Measurements from ENCODE around the gene PARP2.
"Not testable (repeated sequence)": the region's sequence is repeated elsewhere in the genome, so short reads cannot be mapped to it uniquely, and the experiment has no call there.

PARP2 gene, protein sequence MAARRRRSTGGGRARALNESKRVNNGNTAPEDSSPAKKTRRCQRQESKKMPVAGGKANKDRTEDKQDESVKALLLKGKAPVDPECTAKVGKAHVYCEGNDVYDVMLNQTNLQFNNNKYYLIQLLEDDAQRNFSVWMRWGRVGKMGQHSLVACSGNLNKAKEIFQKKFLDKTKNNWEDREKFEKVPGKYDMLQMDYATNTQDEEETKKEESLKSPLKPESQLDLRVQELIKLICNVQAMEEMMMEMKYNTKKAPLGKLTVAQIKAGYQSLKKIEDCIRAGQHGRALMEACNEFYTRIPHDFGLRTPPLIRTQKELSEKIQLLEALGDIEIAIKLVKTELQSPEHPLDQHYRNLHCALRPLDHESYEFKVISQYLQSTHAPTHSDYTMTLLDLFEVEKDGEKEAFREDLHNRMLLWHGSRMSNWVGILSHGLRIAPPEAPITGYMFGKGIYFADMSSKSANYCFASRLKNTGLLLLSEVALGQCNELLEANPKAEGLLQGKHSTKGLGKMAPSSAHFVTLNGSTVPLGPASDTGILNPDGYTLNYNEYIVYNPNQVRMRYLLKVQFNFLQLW

DNA sequence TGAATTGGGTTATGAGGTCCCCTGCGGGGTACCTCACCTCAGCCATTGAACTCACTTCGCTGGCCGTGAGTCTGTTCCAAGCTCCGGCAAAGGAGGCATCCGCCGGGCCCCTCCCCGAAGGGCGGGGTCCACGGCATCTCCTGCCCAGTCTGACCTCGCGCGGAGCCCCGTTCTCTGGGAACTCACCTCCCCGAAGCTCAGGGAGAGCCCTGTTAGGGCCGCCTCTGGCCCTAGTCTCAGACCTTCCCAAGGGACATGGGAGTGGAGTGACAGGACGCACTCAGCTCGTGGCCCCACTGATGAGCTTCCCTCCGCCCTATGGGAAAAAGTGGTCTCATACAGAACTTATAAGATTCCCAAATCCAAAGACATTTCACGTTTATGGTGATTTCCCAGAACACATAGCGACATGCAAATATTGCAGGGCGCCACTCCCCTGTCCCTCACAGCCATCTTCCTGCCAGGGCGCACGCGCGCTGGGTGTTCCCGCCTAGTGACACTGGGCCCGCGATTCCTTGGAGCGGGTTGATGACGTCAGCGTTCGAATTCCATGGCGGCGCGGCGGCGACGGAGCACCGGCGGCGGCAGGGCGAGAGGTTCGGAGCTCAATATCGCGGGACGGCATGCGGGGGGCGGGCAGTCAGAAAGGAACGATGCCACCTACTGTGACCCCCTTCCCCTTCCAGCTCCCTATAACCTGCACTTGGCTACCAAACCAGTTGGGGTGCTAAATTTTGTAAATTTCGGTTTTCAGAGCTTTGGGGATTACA, at the start of gene PARP2:
Gene PARP2, plus strand, starts transcription at position 544 of the 770 bp plus-strand sequence. Its CDS starts 7 bp downstream, at position 551.
- DNase-seq, result peak; percentile 84 to 86

DNA sequence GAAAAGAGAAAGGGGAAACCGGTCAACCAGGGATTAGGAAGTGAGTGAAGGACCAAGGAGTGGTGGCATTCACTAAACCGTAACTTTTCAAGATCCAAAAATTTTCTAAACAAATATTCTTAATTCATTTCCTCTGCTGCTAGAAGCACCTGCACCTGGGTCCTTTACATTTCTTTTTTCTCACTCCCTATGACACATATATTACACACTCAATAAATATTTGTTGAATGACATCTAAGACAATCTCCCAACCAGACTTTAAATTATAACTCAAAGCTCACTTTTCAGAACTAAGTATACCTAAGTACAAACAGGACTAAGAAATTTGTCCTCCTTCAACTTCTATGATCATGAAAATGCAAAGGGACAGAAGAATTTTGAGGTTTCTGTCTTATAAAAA, 48.8 kb upstream of the PARP2 start:
- DNase-seq, result no peak

DNA sequence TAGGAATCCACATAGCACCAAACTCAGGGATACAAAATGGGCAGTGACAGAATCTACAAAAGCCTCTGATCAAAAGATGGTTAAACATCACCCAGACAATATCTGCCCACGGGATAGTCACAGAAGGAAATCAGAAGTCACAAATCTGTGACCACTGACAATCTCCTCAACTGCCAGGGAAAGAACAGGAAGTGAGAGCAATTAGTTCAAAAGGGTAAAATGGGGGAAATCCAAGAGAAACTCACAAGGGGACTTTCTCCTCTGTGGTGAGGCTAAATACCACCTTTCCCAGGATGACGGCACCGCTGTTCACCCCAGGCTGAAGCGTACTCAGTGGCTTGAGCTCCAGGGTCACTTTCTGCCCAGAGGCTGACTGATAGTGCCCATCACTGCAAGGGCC, 48.4 kb upstream of the PARP2 start:
- no peak for DNase-seq

DNA sequence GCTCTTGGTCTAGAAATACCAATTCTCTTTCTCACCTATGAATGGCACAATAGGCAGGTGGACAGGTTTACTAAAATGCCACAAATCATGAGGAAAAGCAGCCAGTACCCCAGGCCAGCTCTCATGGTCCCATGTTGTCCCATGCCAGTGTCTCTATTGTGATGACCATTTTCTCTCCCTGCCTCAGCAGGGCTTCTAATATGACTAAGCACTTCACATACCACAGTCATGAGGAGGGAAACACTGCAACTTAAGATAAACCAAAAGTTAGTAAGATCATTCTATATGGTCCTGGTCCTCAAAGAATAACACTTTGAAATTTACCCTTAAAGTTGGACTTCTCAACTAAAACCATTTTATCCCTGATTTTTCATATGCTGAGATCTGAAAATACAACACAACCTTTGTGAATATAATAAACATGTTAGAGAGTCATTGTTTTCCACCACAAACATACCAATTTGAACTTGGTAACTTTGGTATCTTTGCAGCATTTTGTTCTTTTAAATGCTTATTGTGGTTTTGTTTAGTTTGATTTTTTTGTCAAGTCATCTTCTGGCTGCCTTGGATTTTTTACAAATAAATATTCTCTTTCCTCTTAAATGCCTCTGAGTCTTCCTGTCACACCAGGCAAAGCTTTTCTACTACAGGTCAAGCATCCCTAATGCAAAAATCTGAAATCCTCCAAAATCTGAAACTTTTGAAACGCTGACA, 41.2 kb upstream of the PARP2 start:
- DNase-seq, result no peak

DNA sequence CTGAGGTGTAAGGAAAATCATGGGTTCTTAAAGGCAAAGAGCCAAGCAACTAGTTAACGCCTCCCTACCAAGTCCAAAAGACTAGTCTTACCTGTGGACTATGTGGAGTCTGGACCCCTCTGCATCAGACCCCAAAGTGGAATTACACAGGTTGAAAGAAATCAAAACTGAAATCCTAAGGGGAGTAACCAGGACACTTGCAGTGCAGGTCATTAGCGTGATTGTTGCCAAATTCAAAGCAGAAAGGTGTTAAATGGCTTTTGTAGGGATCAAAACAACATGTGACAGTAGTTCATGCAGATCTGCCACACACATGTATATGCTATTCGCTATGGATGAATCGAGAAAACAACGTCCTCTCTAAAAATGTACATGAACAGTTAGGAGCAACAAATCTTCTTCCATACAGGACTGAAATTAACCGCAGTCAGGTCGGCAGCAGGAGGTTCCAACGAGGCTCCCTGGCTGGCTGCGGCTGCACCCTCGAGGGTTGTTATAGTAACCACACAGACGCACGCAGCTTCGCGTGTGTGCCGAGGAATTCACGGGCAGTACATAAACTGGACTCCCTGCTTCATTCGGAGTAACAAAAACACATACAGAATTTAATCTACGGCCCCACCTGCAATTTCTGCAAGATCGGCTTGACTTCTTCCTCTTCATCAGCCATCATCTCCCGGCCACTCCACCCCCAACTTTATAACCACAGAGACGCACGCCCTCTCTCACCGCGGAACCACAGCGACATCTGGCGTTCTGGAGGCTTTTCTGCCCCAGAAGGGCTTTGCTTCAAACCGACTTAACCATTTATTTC, 38.0 kb upstream of the PARP2 start, which contains the start of gene TTC5:
Gene TTC5, minus strand, starts transcription at position 687 of the 814 bp plus-strand sequence. Its CDS starts 14 bp downstream, at position 673.
- DNase-seq, result peak; percentile 87 to 90

DNA sequence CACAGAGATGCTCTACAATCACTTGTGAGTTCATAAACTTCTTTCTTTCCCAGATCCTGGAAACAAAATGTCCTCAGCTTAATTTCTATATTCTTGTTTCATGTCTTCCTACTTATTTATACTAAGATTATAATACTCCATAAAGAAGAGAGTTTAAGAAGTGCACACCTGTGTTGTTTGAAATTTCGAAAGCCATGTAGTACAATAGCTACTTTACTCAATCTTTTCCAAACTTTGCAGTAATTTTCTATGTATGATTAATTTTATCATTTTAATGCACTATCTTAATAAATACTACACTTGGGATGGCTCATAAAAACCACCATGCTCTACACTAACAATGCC, 37.4 kb upstream of the PARP2 start:
- no peak for DNase-seq

DNA sequence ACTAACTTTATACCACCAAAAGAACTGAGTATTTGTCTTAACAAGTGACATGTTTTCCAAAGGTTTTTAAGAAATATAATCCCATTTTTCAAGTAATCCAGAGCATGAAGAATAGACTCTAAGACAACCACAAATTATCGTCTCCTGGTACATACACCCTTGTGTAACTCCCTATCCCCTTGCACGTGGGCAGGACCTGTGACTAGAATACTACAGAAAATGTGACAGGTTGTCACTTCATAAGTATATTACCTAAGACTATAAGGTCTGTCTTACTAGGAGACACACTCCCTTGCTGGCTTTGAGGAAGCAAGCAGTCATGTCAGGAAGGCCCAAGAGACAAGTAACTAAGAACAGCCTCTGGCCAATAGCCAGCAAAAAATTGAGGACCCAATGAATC, 29.4 kb upstream of the PARP2 start:
- no peak for DNase-seq

DNA sequence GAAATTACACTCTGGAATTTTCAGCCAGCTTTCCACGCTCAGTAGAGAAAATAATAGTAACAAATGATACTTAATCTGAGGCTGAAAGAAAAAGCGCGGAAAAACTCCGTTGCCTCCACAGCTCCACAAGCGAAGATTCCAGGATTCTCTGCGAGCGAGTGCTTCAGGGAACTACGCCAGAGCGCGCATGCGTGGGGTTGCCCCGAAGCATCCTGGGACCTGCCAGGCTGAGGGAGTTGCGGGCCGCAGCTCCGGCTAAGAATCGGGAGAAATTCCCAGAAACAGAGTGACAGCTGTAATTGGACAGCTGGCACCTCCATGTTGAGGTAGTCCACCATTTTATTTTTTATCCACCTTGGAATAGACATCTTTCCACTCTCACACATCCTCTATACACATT, 25.7 kb upstream of the PARP2 start:
- DNase-seq, result no peak

DNA sequence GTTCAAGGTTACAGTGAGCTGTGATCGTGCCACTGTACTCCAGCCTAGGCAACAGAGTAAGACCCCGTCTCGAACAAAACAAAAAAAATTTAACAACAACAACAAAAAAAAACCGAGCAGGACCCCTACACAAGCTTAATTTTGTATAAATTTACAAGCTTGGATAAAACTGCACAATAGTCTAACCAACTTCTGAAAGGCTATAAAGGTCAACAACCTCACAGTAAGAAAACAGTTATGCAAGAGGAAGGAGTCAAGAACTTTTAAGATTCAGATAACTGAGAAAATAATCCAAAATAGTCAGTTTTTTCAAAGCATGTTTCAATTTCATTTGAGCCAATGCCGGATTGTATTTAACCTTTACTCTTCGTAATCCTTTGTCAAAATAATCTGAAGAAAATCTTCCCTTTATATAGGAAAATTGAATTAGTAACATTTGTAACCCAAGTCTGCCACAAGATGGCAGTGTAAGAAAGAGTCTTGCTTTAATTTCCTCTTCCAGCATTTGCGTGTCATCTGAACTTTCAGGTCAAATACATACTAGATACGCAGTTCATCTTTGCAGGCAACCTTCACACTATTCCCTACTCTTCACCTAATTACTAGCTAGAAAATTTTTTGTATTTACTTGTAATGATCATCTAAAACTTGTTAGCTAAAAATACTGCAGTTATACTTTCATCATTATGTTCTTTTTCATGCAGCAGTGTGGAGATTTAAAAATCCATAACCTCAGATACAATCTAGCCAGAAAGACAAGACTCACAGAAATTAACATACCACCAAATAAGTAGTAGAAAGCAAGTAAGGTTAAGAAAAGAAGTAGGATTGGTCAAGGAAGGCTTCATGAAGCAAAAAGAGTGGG, 16.2 kb upstream of the PARP2 start:
- no peak for DNase-seq

DNA sequence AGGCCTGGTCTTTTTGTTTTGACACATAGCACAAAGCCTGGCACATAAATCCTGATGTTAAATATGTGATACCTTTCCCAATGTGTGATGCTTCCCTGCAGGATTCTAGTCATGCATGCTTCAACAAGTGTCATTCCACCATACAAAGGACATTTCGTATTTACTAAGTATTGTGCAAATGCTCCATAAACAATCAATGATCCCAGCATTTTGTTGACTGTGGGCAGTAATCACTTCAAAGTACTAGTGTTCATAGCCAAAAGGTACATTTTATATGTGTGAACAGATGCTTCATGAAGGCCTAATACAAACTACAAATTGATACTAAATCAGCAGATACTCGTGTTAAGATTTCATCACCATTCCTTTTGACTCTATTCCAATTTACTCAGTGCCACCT, 14.7 kb upstream of the PARP2 start:
- DNase-seq, result no peak

DNA sequence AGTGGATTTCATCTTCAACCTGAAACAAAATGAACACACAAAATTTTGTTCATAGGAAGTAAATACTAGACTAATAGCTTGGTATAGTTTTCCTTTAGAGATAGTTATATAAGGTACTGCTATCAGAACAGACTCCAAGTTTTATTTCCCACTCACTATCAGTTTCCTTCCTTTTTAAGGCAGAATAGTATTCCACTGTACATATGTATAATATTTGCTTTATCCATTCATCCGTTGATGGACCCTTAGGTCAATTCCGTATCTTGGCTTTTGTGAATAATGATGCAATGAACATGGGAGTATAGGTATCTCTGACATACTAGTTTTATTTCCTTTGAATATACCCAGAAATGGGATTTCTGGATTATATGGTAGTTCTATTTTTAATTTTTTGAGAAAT, 14.1 kb upstream of the PARP2 start:
- DNase-seq, result no peak

DNA sequence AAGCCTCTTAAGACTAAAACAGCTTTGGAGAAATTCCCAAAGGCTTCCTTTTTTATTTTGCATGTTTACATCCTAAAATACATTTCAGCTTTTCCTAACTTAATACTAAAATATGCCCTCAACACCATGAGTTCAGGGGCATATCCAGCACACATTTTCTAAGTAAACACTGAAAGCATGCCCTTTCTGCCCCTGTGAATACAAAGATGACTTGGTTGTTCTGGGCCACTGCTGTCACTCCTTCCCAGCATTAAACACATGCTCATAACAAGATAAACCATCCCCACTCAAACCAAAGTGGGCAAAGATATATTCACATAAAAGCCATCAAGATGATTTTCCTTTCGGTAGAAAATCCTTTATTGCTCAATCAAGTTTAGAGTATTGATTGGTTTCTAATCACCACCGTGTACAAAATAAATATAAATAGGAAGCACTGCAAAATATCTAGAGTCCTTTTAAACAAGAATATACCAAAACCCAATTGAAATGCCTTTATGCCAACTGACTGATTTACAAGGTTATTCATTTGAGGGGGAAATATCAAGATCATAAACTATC, 12.3 kb upstream of the PARP2 start:
- DNase-seq, result no peak

DNA sequence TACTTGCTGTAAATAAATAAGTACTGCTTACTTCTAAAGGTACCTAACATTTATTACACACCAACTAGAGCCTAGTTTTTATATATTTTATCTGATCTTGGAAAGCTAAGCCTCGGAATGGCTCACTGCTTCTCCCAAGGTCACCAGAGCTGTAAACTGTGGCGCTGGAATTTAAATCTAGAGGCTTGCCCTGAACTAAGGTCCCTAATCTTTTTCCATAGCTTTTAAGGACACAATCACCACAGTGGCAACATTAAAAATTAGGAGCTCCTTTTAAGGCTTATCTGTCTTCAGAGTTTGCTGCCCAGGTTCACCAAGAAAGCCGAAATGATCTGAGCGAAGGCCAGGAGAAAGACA, 11.0 kb upstream of the PARP2 start:
- no peak for DNase-seq

DNA sequence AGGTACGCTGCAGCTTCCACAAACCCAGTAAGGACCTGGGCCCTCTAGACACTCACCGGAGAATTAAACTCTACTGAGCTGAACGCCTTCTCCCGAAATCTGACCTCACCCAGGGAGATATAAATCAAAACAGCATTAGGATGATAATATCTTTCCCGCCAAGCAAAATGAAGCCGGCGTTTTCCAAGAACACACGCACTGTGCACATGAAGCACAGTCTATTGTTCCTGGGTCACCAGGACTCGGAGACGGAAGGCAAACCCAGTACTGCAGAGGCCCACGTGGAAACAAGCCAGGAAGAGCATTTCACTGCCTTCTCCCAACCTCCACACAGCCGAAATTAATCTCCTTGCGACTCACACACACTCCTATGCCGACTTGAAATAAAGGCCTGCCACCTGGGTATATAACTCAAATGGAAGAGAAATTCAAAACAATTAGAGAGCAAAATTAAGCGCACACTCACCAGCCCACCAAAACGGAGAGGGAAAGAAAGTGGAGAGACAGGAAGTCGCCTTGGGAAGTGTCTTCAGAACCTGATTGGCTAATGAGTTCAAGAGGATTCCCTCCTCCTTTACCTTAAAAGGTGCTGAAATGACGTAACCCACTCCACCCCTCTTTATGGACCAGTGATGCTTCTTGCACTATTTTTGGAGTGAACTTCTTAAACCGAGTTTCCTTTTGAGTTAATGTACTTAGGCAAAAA, 10.5 kb upstream of the PARP2 start, which contains the start of gene CCNB1IP1:
Gene CCNB1IP1, minus strand, starts transcription at position 492 of the 706 bp plus-strand sequence. CDS start 16,756 bp downstream, outside the sequence.
- peak; percentile 8 to 16 for DNase-seq

DNA sequence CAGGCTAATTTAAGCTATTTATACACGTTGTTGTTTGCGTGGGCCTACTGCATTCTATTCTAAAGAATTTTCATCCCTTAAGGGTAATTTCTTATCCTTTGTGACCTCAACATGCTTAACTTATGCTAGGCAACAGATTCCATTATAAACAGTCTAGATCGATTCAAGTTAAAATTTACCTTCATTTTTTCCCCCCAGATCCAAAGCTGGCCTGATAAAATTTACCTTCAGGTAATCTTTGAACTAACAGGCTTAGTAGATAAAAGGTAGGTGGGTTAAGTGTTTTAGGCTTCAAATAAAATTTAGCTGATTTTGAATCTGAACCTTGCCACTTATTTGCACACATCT, 10.0 kb upstream of the PARP2 start:
- DNase-seq, result no peak

DNA sequence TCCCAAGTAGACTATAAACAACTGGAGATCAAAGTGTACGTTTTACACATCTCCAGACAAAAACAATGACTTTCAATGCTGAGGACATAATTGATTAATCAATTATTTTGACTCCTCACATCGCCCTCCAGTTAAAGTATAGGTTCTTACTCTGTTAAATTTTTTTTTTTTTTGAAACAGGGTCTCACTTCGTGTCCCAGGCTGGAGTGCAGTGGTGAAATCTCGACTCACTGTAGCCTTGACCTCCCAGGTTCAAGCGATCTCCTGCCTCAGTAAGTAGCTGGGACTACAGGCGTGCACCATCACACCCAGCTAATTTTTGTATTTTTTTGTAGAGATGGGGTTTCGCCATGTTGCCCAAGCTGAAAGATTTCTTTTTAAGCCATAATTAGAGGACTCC, 9.4 kb upstream of the PARP2 start:
- DNase-seq, result no peak

DNA sequence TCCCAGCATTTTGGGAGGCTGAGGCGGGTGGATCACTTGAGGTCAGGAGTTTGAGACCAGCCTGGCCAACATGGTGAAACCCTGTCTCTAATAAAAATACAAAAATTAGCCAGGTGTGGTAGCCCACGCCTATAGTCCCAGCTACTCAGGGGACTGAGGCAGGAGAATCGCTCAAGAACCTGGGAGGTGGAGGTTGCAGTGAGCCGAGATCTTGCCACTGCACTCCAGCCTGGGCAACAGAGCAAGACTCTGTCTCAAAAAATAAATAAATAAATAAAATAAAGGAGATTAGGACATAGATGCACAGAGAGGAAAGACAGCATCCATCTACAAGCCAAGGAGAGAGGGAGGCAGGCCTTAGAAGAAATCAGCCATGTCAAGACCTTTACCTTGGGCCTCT, 2.4 kb upstream of the PARP2 start:
- not testable (repeated sequence) for DNase-seq

DNA sequence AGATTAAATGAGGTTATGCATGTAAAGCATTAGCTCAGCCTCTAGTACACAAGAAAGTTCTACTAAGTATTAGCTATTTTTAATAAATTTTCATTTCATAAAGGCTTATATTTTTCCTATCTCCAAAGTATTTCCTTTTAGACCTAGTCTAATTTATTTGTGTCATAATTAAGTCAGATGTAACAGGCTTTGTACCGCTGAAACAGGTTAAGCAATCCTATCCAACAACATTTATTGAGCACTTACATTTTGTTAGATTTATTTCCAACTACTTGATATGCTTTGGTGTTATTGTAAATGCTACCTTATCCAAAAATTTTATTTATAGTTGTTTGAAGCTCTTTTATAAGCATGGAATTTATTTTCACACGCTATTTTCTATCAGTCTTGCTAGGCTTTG, 1.8 kb upstream of the PARP2 start:
- DNase-seq, result no peak

DNA sequence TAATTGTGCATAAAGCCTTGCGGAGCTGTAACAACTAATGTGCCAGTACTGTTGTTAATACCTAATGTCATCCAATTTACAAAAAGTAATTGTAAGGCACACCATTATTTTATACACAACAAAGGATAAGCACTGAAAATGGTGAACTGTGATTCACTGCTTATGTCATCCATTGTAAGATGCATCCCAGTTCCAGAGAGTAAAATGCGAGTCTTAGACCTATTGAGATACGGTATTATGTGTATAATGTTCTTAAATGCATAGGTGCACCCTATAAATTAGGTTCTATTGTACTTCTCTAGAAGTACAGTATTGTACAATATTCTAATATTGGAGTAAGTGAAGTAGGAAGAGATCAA, 406 bp downstream of the PARP2 start:
- no peak for DNase-seq

DNA sequence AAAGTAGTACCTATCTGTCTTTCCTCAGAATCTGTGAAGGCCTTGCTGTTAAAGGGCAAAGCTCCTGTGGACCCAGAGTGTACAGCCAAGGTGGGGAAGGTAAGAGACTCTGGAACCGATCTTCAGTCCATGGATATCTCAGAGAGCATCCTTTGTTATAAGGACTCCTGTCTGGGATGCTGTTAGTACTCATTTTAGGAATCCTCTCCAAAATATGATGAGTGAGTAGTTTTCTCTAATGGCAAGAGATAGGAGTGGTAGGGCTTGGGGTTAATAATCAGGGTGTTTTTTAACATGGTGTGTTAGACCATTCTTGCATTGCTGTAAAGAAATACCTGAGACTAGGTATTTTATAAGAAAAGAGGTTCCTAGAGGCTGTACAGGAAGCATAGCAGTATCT, 1.9 kb downstream of the PARP2 start:
- no peak for DNase-seq

DNA sequence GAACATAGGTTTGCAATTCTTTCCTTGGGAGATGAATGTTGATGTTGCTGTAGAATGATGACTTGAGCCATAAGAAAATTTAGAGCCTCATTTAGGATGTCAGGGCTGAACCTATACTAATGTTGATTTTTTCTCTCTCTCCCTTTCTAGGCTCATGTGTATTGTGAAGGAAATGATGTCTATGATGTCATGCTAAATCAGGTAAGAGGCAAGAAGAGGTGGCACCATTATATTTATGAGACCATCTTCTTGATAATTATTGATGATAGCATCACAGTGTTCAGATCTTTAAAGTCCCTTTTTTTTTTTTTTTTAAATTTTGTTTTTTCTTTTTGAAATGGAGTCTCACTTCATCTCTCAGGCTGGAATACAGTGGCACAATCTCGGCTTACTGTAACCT, 3.3 kb downstream of the PARP2 start:
- DNase-seq, result no peak
